Natural killer cell (primary cell): ENCODE data around the gene KCNC1. TPM values are rescaled to one million over a fixed set of nuclear protein-coding genes. Genes with fewer than 3 reads are reported as not detected.

Source experiments
- ATAC-seq, 3 donors: fragments of 150-1000 bp in 2 of 3; fragments of 200-7000 bp in 1 of 3; cut with Tn5 transposase; 1 replicate in 1 of 3; 2 replicates in 2 of 3; pipeline ENCODE4 v1.10.0; 2021; ENCODE audit warnings: mild to moderate bottlenecking in 2 of 3, moderate library complexity in 2 of 3
- DNase-seq, 2 donors: peaks; one replicate each; pipeline versions ENCODE4 v3.0.0 to v3.0.0-alpha.2; 2013 to 2021; ENCODE audit warnings: mixed read lengths in 1 of 2
- H3K27ac ChIP-seq: one replicate; pipeline ENCODE4 v1.5.1; 2013; ENCODE audit warnings: mild to moderate bottlenecking, low read length
- H3K27me3 ChIP-seq: one replicate; pipeline ENCODE4 v1.6.1; 2013; ENCODE audit warnings: low read length; ENCODE audit not compliant: control insufficient read depth, insufficient read depth
- H3K36me3 ChIP-seq: one replicate; pipeline ENCODE4 v1.6.1; 2013; ENCODE audit warnings: low read length; ENCODE audit not compliant: control insufficient read depth, insufficient read depth
- H3K4me1 ChIP-seq: one replicate; pipeline ENCODE4 v1.6.1; 2013; ENCODE audit warnings: low read length; ENCODE audit not compliant: control insufficient read depth, insufficient read depth
- H3K4me3 ChIP-seq: one replicate; pipeline ENCODE4 v1.5.1; 2013; ENCODE audit warnings: low read length
- H3K9me3 ChIP-seq: one replicate; pipeline ENCODE4 v1.6.1; 2013; ENCODE audit warnings: low read length; ENCODE audit not compliant: control insufficient read depth, insufficient read depth
- H3K27ac Mint-ChIP-seq, 2 donors: one replicate each; pipeline ENCODE4 v1.8.0; 2022; ENCODE audit warnings: mild to moderate bottlenecking in 2 of 2, mixed read lengths in 2 of 2, moderate library complexity in 1 of 2
- H3K27me3 Mint-ChIP-seq, 2 donors: one replicate each; pipeline ENCODE4 v1.8.0; 2022; ENCODE audit warnings: low read depth in 2 of 2, mixed read lengths in 2 of 2
- H3K36me3 Mint-ChIP-seq: one replicate; pipeline ENCODE4 v1.8.0; 2022; ENCODE audit warnings: mixed read lengths
- H3K4me1 Mint-ChIP-seq, 2 donors: one replicate each; pipeline ENCODE4 v1.8.0; 2022; ENCODE audit warnings: mixed read lengths in 2 of 2
- H3K4me3 Mint-ChIP-seq: one replicate; pipeline ENCODE4 v1.8.0; 2022; ENCODE audit warnings: mild to moderate bottlenecking, moderate library complexity, mixed read lengths
- H3K9me3 Mint-ChIP-seq, 2 donors: one replicate each; pipeline ENCODE4 v1.8.0; 2022; ENCODE audit warnings: mixed read lengths in 2 of 2
- CTCF ChIP-seq: fragments of 200-600 bp; IDR thresholded peaks from one replicate; pipeline ENCODE4 v1.8.0; 2022; ENCODE audit warnings: antibody characterized with exemption
- WGBS: methylation state at CpG from one replicate; pipeline ENCODE4 v1.1.7; 2013; ENCODE audit warnings: missing lambda C conversion rate; ENCODE audit not compliant: insufficient coverage; 5-methylcytosine and 5-hydroxymethylcytosine counted together
- intact Hi-C: fragments of 100-400 bp; cut with micrococcal nuclease; formaldehyde crosslinking; loops from one replicate; pipeline ENCODE4 v1.14.2; 2022
- total RNA-seq, 4 donors: library from RNA; stranded (reverse); fragments of 120-200 nt in 1 of 4; gene quantifications; one replicate each; pipeline versions ENCODE4 v1.2.3 to v1.2.4, GENCODE V29; 2013 to 2022

KCNC1 gene
- total RNA-seq, 3 donors from 2014 or later (not counting 1 experiment from before 2014, with no cell fraction given) = not detected

- no peak for DNase-seq
- no peaks in the 10 kb centered on the region for H3K27me3 ChIP-seq
- no peaks in the 10 kb centered on the region for H3K36me3 ChIP-seq
- intact Hi-C loops = no loop called here
- Mint-ChIP-seq H3K9me3 (no peaks in the 10 kb centered on the region), H3K27me3 (no peaks in the 10 kb centered on the region), H3K4me3 (no peak overlapping the region), H3K27ac (no peak overlapping the region), H3K36me3 (no peaks in the 10 kb centered on the region), H3K4me1 (no peaks in the 10 kb centered on the region)
- no peak overlapping the region for H3K4me3 ChIP-seq
- no peak for TF ChIP-seq CTCF
- ATAC-seq = no peak
- no peaks in the 10 kb centered on the region for H3K4me1 ChIP-seq
- no peak overlapping the region for H3K27ac ChIP-seq
- WGBS = 88% methylated on average over 12 of the region's 12 CpGs
- no peaks in the 10 kb centered on the region for H3K9me3 ChIP-seq
These were observed 46.6 kb downstream of the KCNC1 start for GRCh38 chr11:17781221-17781620.

- H3K9me3 ChIP-seq = no peaks in the 10 kb centered on the region
- H3K27ac ChIP-seq = no peak overlapping the region
- Mint-ChIP-seq H3K4me3 (no peak overlapping the region), H3K36me3 (no peaks in the 10 kb centered on the region), H3K4me1 (no peaks in the 10 kb centered on the region), H3K9me3 (no peaks in the 10 kb centered on the region), H3K27me3 (no peaks in the 10 kb centered on the region), H3K27ac (no peak overlapping the region)
- no peak for DNase-seq
- H3K36me3 ChIP-seq = no peaks in the 10 kb centered on the region
- no peaks in the 10 kb centered on the region for H3K4me1 ChIP-seq
- intact Hi-C loops = no loop called here
- no peak overlapping the region for H3K4me3 ChIP-seq
- H3K27me3 ChIP-seq = no peaks in the 10 kb centered on the region
- no peak for TF ChIP-seq CTCF
- ATAC-seq = no peak
- 89% methylated on average over 11 of the region's 12 CpGs for WGBS
These were observed 47.0 kb downstream of the KCNC1 start for GRCh38 chr11:17781626-17782025.

GRCh38 chr11:17782145-17782544 is 47.6 kb downstream of the KCNC1 start:
- DNase-seq (no peak), ATAC-seq (no peak)
- no peaks in the 10 kb centered on the region for H3K27me3 ChIP-seq
- intact Hi-C loops = no loop called here
- H3K36me3 ChIP-seq = no peaks in the 10 kb centered on the region
- Mint-ChIP-seq H3K27ac (no peak overlapping the region), H3K4me3 (no peak overlapping the region), H3K36me3 (no peaks in the 10 kb centered on the region), H3K9me3 (no peaks in the 10 kb centered on the region), H3K4me1 (no peaks in the 10 kb centered on the region), H3K27me3 (no peaks in the 10 kb centered on the region)
- H3K9me3 ChIP-seq = no peaks in the 10 kb centered on the region
- no peak for TF ChIP-seq CTCF
- WGBS = 92% methylated on average over 12 of the region's 12 CpGs
- no peak overlapping the region for H3K4me3 ChIP-seq
- H3K27ac ChIP-seq = no peak overlapping the region
- H3K4me1 ChIP-seq = no peaks in the 10 kb centered on the region

GRCh38 chr11:17782603-17783337 is 48.2 kb downstream of the KCNC1 start:
- no peak overlapping the region for H3K4me3 Mint-ChIP-seq
- TF ChIP-seq CTCF = no peak
- no peak for ATAC-seq
- Histone ChIP-seq H3K27ac (no peak overlapping the region), H3K27me3 (no peaks in the 10 kb centered on the region), H3K9me3 (no peaks in the 10 kb centered on the region), H3K36me3 (no peaks in the 10 kb centered on the region), H3K4me1 (no peaks in the 10 kb centered on the region), H3K4me3 (no peak overlapping the region)
- intact Hi-C loops = no loop called here
- no peak for DNase-seq
- H3K9me3 Mint-ChIP-seq = no peaks in the 10 kb centered on the region
- no peaks in the 10 kb centered on the region for H3K4me1 Mint-ChIP-seq
- WGBS = 90% methylated on average over 4 of the region's 4 CpGs
- no peaks in the 10 kb centered on the region for H3K36me3 Mint-ChIP-seq
- H3K27ac Mint-ChIP-seq = no peak overlapping the region
- no peaks in the 10 kb centered on the region for H3K27me3 Mint-ChIP-seq
